HepG2 (cell line): ENCODE measurements around the gene RPP25L. TPM values are rescaled to one million over a fixed set of nuclear protein-coding genes. Genes with fewer than 3 reads are reported as not detected.
A peak's percentile ranks its signal among the peaks of the same experiment; 100 is the strongest.

Source experiments
- GLI4 ChIP-seq: sonication (generic); formaldehyde crosslinking; IDR thresholded peaks from 2 replicates; pipeline ENCODE4 v1.5.1; 2020; ENCODE audit warnings: missing genetic modification reagents, mild to moderate bottlenecking, moderate library complexity, borderline replicate concordance
- GTF3A ChIP-seq: sonication (generic); formaldehyde crosslinking; conservative IDR thresholded peaks from 2 replicates; pipeline ENCODE4 v1.4.0; 2020; ENCODE audit warnings: mild to moderate bottlenecking, missing genetic modification reagents
- IRF2 ChIP-seq: IDR thresholded peaks from 2 replicates; pipeline ENCODE4 v1.6.1; 2018; ENCODE audit warnings: missing genetic modification reagents, missing compliant biosample characterization
- KAT8 ChIP-seq: IDR thresholded peaks from 2 replicates; pipeline ENCODE4 v1.6.1; 2016; ENCODE audit warnings: missing genetic modification reagents, missing compliant biosample characterization
- KLF16 ChIP-seq, 2 experiments: sonication (generic) in 1 of 2; formaldehyde crosslinking in 1 of 2; IDR thresholded peaks; 2 replicates each; pipeline versions ENCODE4 v1.6.1 to v1.8.0; 2016 to 2023; ENCODE audit warnings: missing genetic modification reagents in 2 of 2, missing compliant biosample characterization in 1 of 2
- MAF1 ChIP-seq: sonication (generic); formaldehyde crosslinking; IDR thresholded peaks from 2 replicates; pipeline ENCODE4 v1.5.0; 2020; ENCODE audit warnings: missing genetic modification reagents, borderline replicate concordance
- MLLT10 ChIP-seq: sonication (generic); formaldehyde crosslinking; IDR thresholded peaks from 2 replicates; pipeline ENCODE4 v1.4.0; 2020; ENCODE audit warnings: missing genetic modification reagents
- RARG ChIP-seq: sonication (generic); formaldehyde crosslinking; IDR thresholded peaks from 2 replicates; pipeline ENCODE4 v1.4.0; 2020; ENCODE audit warnings: low read depth, mild to moderate bottlenecking, missing genetic modification reagents
- SRSF4 ChIP-seq: fragments of 200-400 bp; formaldehyde crosslinking; IDR thresholded peaks from one replicate; pipeline ENCODE4 v1.6.1; 2018; ENCODE audit warnings: mild to moderate bottlenecking, low read depth, low read length, moderate library complexity; ENCODE audit not compliant: poor library complexity, severe bottlenecking
- ZC3H4 ChIP-seq: sonication (generic); formaldehyde crosslinking; IDR thresholded peaks from 2 replicates; pipeline ENCODE4 v1.4.0; 2020; ENCODE audit warnings: missing genetic modification reagents, borderline replicate concordance
- ZNF232 ChIP-seq: sonication (generic); formaldehyde crosslinking; IDR thresholded peaks from 2 replicates; pipeline ENCODE4 v1.4.0; 2020; ENCODE audit warnings: missing genetic modification reagents, borderline replicate concordance
- ZNF446 ChIP-seq: sonication (generic); formaldehyde crosslinking; IDR thresholded peaks from 2 replicates; pipeline ENCODE4 v1.5.0; 2020; ENCODE audit warnings: mild to moderate bottlenecking, missing genetic modification reagents
- ZNF598 ChIP-seq: sonication (generic); formaldehyde crosslinking; IDR thresholded peaks from 2 replicates; pipeline ENCODE4 v1.5.1; 2020; ENCODE audit warnings: mild to moderate bottlenecking, missing genetic modification reagents, borderline replicate concordance
- ZNF713 ChIP-seq: sonication (generic); formaldehyde crosslinking; IDR thresholded peaks from 2 replicates; pipeline ENCODE4 v1.4.0; 2020; ENCODE audit warnings: mild to moderate bottlenecking, missing genetic modification reagents
- ZNF737 ChIP-seq: sonication (generic); formaldehyde crosslinking; IDR thresholded peaks from 2 replicates; pipeline ENCODE4 v1.5.0; 2020; ENCODE audit warnings: missing genetic modification reagents, mild to moderate bottlenecking, borderline replicate concordance
- polyA plus RNA-seq, 8 experiments: library from polyadenylated mRNA; depleted of rRNA in 3 of 8; stranded (reverse) in 7 of 8; unstranded in 1 of 8; fragments of >200 nt; fragmentation: Illumina TruSeq in 4 of 8; extraction: Trizol in 4 of 8; gene quantifications; 2 replicates each; pipeline versions ENCODE4 v1.2.1 to v1.2.3, GENCODE V29; 2011 to 2016; ENCODE audit warnings: low read depth in 4 of 8, missing spikeins in 1 of 8, mixed read lengths in 1 of 8; ENCODE audit not compliant: insufficient read depth in 1 of 8
- total RNA-seq, 5 experiments: library from RNA; depleted of rRNA; stranded (reverse); fragments of >200 nt; fragmentation: Illumina TruSeq; extraction: Trizol; gene quantifications; 2 replicates each; pipeline ENCODE4 v1.2.3, GENCODE V29; 2016; ENCODE audit warnings: low read depth in 1 of 5
- TF ChIP-seq, protein P1 (sequence below): sonication (generic); formaldehyde crosslinking; IDR thresholded peaks from 2 replicates; pipeline ENCODE4 v1.4.0; 2020; ENCODE audit warnings: missing genetic modification reagents
- TF ChIP-seq, protein P2 (sequence below): sonication (generic); formaldehyde crosslinking; IDR thresholded peaks from 2 replicates; pipeline ENCODE4 v1.5.1; 2020; ENCODE audit warnings: mild to moderate bottlenecking, missing genetic modification reagents, borderline replicate concordance
- TF ChIP-seq, protein P3 (sequence below): sonication (generic); formaldehyde crosslinking; IDR thresholded peaks from 2 replicates; pipeline ENCODE4 v1.5.0; 2020; ENCODE audit warnings: mild to moderate bottlenecking, missing genetic modification reagents
- TF ChIP-seq, protein P4 (sequence below): sonication (generic); formaldehyde crosslinking; IDR thresholded peaks from 2 replicates; pipeline ENCODE4 v1.4.0; 2020; ENCODE audit warnings: missing genetic modification reagents
- TF ChIP-seq, protein P5 (sequence below): sonication (generic); formaldehyde crosslinking; IDR thresholded peaks from 2 replicates; pipeline ENCODE4 v1.4.0; 2020; ENCODE audit warnings: missing genetic modification reagents
- TF ChIP-seq, protein P6 (sequence below): sonication (generic); formaldehyde crosslinking; IDR thresholded peaks from 2 replicates; pipeline ENCODE4 v1.5.0; 2020; ENCODE audit warnings: missing genetic modification reagents

The RPP25L gene
- total and polyA plus RNA-seq, 2 of the 13 experiments (the other 11 are each of a cell fraction or from before 2014, with no cell fraction given), result 24.5 to 27.3 TPM

DNA sequence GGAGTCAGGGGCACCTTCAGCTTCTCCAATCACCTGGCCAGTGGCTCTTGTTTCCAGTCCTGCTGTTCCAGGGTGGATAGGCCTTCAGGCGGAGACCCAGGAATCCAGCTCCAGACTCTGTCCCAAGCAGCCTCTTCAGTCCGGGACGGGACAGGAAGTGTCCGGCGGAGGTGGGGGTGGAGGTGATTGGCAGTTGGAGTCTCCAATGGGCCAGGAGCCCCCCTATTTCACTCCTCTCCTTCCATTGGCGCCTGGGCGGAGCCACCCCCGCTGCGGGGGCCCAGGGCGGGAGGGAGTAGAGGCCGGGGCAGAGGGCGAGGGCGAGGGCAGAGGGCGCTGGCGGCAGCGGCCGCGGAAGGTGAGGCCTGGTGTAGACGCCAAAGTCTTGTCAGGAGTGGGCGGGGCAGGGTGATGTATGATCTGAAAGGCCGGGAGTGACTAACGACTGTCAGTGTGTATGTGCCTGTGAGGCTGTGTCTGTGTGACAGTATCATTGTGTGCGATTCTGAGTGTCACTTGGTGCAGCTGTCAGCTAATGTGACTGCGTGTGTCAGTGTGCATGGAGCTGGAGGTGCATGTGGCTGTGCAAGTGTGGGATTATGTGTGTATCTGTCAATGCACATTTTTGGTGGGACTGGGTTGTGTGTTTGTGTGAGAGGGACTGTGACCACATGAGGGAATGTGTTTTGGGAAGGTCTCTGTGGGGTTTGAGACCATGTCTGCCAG, 40.1 kb upstream of the RPP25L start, which contains the start of gene IL11RA (continued):
- TF ChIP-seq, protein P1, sequence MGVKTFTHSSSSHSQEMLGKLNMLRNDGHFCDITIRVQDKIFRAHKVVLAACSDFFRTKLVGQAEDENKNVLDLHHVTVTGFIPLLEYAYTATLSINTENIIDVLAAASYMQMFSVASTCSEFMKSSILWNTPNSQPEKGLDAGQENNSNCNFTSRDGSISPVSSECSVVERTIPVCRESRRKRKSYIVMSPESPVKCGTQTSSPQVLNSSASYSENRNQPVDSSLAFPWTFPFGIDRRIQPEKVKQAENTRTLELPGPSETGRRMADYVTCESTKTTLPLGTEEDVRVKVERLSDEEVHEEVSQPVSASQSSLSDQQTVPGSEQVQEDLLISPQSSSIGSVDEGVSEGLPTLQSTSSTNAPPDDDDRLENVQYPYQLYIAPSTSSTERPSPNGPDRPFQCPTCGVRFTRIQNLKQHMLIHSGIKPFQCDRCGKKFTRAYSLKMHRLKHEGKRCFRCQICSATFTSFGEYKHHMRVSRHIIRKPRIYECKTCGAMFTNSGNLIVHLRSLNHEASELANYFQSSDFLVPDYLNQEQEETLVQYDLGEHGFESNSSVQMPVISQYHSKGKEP (CRISPR knock-in tag), result no peak
- TF ChIP-seq ZNF446 (CRISPR knock-in tag), result no peak
- peak in 1 of 2 experiments; percentile 52; a peak in 1 of 4 replicates for TF ChIP-seq KLF16 (CRISPR knock-in tag; IDR thresholded peaks at IDR 0.05)
- TF ChIP-seq, protein P2, sequence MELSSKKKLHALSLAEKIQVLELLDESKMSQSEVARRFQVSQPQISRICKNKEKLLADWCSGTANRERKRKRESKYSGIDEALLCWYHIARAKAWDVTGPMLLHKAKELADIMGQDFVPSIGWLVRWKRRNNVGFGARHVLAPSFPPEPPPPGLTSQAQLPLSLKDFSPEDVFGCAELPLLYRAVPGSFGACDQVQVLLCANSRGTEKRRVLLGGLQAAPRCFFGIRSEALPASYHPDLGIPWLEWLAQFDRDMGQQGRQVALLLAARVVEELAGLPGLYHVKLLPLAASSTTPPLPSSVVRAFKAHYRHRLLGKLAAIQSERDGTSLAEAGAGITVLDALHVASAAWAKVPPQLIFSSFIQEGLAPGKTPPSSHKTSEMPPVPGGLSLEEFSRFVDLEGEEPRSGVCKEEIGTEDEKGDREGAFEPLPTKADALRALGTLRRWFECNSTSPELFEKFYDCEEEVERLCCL (CRISPR knock-in tag), result no peak
- TF ChIP-seq ZNF232, result no peak
- no peak for TF ChIP-seq SRSF4
- TF ChIP-seq, protein P3, sequence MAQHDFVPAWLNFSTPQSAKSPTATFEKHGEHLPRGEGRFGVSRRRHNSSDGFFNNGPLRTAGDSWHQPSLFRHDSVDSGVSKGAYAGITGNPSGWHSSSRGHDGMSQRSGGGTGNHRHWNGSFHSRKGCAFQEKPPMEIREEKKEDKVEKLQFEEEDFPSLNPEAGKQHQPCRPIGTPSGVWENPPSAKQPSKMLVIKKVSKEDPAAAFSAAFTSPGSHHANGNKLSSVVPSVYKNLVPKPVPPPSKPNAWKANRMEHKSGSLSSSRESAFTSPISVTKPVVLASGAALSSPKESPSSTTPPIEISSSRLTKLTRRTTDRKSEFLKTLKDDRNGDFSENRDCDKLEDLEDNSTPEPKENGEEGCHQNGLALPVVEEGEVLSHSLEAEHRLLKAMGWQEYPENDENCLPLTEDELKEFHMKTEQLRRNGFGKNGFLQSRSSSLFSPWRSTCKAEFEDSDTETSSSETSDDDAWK (CRISPR knock-in tag), result no peak
- peak; percentile 83 for TF ChIP-seq KAT8
- TF ChIP-seq RARG (CRISPR knock-in tag), result no peak
- TF ChIP-seq, protein P4, sequence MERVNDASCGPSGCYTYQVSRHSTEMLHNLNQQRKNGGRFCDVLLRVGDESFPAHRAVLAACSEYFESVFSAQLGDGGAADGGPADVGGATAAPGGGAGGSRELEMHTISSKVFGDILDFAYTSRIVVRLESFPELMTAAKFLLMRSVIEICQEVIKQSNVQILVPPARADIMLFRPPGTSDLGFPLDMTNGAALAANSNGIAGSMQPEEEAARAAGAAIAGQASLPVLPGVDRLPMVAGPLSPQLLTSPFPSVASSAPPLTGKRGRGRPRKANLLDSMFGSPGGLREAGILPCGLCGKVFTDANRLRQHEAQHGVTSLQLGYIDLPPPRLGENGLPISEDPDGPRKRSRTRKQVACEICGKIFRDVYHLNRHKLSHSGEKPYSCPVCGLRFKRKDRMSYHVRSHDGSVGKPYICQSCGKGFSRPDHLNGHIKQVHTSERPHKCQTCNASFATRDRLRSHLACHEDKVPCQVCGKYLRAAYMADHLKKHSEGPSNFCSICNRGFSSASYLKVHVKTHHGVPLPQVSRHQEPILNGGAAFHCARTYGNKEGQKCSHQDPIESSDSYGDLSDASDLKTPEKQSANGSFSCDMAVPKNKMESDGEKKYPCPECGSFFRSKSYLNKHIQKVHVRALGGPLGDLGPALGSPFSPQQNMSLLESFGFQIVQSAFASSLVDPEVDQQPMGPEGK (CRISPR knock-in tag), result peak; percentile 98
- TF ChIP-seq ZC3H4 (CRISPR knock-in tag), result no peak
- TF ChIP-seq ZNF598 (CRISPR knock-in tag), result no peak
- no peak for TF ChIP-seq MAF1 (CRISPR knock-in tag)
- TF ChIP-seq GLI4, result no peak
- no peak for TF ChIP-seq ZNF713 (CRISPR knock-in tag)
- peak; percentile 70; the same call in 1 of the 2 replicates for TF ChIP-seq ZNF737 (CRISPR knock-in tag)
- TF ChIP-seq, protein P5, sequence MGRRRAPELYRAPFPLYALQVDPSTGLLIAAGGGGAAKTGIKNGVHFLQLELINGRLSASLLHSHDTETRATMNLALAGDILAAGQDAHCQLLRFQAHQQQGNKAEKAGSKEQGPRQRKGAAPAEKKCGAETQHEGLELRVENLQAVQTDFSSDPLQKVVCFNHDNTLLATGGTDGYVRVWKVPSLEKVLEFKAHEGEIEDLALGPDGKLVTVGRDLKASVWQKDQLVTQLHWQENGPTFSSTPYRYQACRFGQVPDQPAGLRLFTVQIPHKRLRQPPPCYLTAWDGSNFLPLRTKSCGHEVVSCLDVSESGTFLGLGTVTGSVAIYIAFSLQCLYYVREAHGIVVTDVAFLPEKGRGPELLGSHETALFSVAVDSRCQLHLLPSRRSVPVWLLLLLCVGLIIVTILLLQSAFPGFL (CRISPR knock-in tag), result no peak
- no peak for TF ChIP-seq GTF3A
- TF ChIP-seq, protein P6, sequence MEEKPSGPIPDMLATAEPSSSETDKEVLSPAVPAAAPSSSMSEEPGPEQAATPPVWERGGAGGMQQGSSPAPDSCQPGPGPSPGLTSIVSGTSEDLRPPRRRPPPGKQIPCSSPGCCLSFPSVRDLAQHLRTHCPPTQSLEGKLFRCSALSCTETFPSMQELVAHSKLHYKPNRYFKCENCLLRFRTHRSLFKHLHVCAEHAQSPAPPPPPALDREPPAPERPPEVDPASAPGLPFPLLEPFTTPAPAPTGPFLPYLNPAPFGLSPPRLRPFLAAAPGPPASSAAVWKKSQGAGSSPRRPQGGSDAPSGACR (CRISPR knock-in tag), result no peak
- TF ChIP-seq IRF2, result no peak; the same call in 1 of the 2 replicates
- no peak for TF ChIP-seq MLLT10 (CRISPR knock-in tag)
